Psoas muscle (tissue), 8 donors: ENCODE measurements around the gene GAS2L2. TPM values are rescaled to one million over a fixed set of nuclear protein-coding genes. Genes with fewer than 3 reads are reported as not detected.

Experiments used
- ATAC-seq, 4 donors: fragments of 200-7000 bp; cut with Tn5 transposase; one replicate each; pipeline ENCODE4 v1.9.1; 2020; ENCODE audit warnings: moderate library complexity in 3 of 4, mild to moderate bottlenecking in 2 of 4
- DNase-seq, 2 donors: peaks; one replicate each; pipeline ENCODE4 v3.0.0-alpha.2; 2020
- H3K27ac ChIP-seq: fragments of 200-600 bp; one replicate; pipeline ENCODE4 v1.8.0; 2022
- H3K27me3 ChIP-seq, 3 donors: fragments of 200-600 bp in 1 of 3; one replicate each; pipeline versions ENCODE4 v1.6.1 to v1.8.0; 2013 to 2022; ENCODE audit warnings: low read length in 2 of 3, mild to moderate bottlenecking in 2 of 3, moderate library complexity in 1 of 3; ENCODE audit not compliant: insufficient read depth in 3 of 3
- H3K36me3 ChIP-seq, 2 donors: fragments of 200-600 bp in 1 of 2; one replicate each; pipeline versions ENCODE4 v1.6.1 to v1.8.0; 2013 to 2022; ENCODE audit warnings: low read depth in 1 of 2, mild to moderate bottlenecking in 1 of 2, moderate library complexity in 1 of 2; ENCODE audit not compliant: insufficient read depth in 1 of 2
- H3K4me1 ChIP-seq: fragments of 200-600 bp; one replicate; pipeline ENCODE4 v1.8.0; 2022
- H3K4me3 ChIP-seq: fragments of 200-600 bp; one replicate; pipeline ENCODE4 v1.8.0; 2022; ENCODE audit warnings: mild to moderate bottlenecking
- H3K9me3 ChIP-seq: fragments of 200-600 bp; one replicate; pipeline ENCODE4 v1.8.0; 2022
- CTCF ChIP-seq: fragments of 200-600 bp; IDR thresholded peaks from one replicate; pipeline ENCODE4 v1.8.0; 2022; ENCODE audit warnings: antibody characterized with exemption
- WGBS, 3 donors: extraction: QIAGEN DNeasy Blood & Tissue Kit; methylation state at CpG; one replicate each; pipeline versions ENCODE4 v1.1.6 to v1.1.7; 2013; 5-methylcytosine and 5-hydroxymethylcytosine counted together
- intact Hi-C, 2 donors: fragments of 100-400 bp; cut with DNase I; formaldehyde crosslinking; loops; one replicate each; pipeline versions ENCODE4 v1.11.0 to v1.14.2; 2022
- polyA plus RNA-seq, 3 donors: library from polyadenylated mRNA; stranded (reverse); fragments of 200-250 nt; gene quantifications; one replicate each; pipeline ENCODE4 v1.2.3, GENCODE V29; 2013
- total RNA-seq, 4 donors: library from RNA; stranded (reverse); fragmentation: NEBNext Ultra II Directional in 2 of 4; extraction: Animal tissue kit (Norgen Biotek cat#: 25700) in 2 of 4; gene quantifications; one replicate each; pipeline versions ENCODE4 v1.2.1 to v1.2.4, GENCODE V29; 2021 to 2023
- donor health status: healthy with polysubstance abuse.
- donor health status: DM: no; HTN: no; CAD: no; lungs with moderate emphysema.
- donor health status: Bipolar disorder and iron deficiency.
- donor health status: healthy.
- donor health status: DM: yes; HTN: yes; CAD: no.
- donor health status: DM: no; HTN: no; CAD: no.
- donor health status: DM: no; HTN: no; CAD: no.
- donor health status: DM: yes; HTN: yes; CAD: no.

GAS2L2 gene
- total and polyA plus RNA-seq, 7 donors: 0.04 to 0.27 (median 0.13) TPM; not detected in 1

- no peaks in the 10 kb centered on the region for H3K36me3 ChIP-seq
- no peaks in the 10 kb centered on the region for H3K9me3 ChIP-seq
- H3K4me1 ChIP-seq: no peaks in the 10 kb centered on the region
- ATAC-seq: no peak
- TF ChIP-seq CTCF: no peak
- 74 to 79% (median 78%) methylated on average over 10 of the region's 10 CpGs for WGBS, 3 donors
- H3K27me3 ChIP-seq: peaks cover 0 to 13% (median 4%) of the 10 kb centered on the region in 3 donors
- DNase-seq: no peak
- no peak overlapping the region for H3K27ac ChIP-seq
- no peak overlapping the region for H3K4me3 ChIP-seq
- intact Hi-C loops: no loop called here
Observed at GRCh38 chr17:35750526-35751395, 2.3 kb downstream of the GAS2L2 start.

- H3K9me3 ChIP-seq: no peaks in the 10 kb centered on the region
- H3K27ac ChIP-seq: no peak overlapping the region
- no peak for TF ChIP-seq CTCF
- no peaks in the 10 kb centered on the region for H3K4me1 ChIP-seq
- ATAC-seq (no peak), DNase-seq (no peak)
- H3K27me3 ChIP-seq: peaks cover 0 to 13% (median 4%) of the 10 kb centered on the region in 3 donors
- H3K36me3 ChIP-seq: no peaks in the 10 kb centered on the region
- H3K4me3 ChIP-seq: no peak overlapping the region
- intact Hi-C loops: loop anchor here (2.0 to 10.0 kb wide), 2 partner anchors 137 to 435 kb away; no protein-coding TSS in a partner anchor
- WGBS, 3 donors: 10 to 16% (median 13%) methylated on average over 25 to 35 of the region's 35 CpGs
Observed at GRCh38 chr17:35749560-35750412, 3.3 kb downstream of the GAS2L2 start.

- ATAC-seq (no peak), DNase-seq (no peak)
- peaks cover 0 to 13% (median 4%) of the 10 kb centered on the region in 3 donors for H3K27me3 ChIP-seq
- no peak overlapping the region for H3K4me3 ChIP-seq
- no peaks in the 10 kb centered on the region for H3K36me3 ChIP-seq
- 69 to 73% (median 70%) methylated on average over 6 of the region's 6 CpGs for WGBS, 3 donors
- no peak overlapping the region for H3K27ac ChIP-seq
- H3K4me1 ChIP-seq: no peaks in the 10 kb centered on the region
- no peaks in the 10 kb centered on the region for H3K9me3 ChIP-seq
- TF ChIP-seq CTCF: no peak
- intact Hi-C loops: loop anchor here (2.0 to 10.0 kb wide), 2 partner anchors 136 to 434 kb away; no protein-coding TSS in a partner anchor
Observed at GRCh38 chr17:35748979-35749378, 4.1 kb downstream of the GAS2L2 start.

- TF ChIP-seq CTCF: no peak
- Histone ChIP-seq H3K4me3 (no peak overlapping the region), H3K4me1 (no peaks in the 10 kb centered on the region), H3K27ac (no peak overlapping the region), H3K9me3 (no peaks in the 10 kb centered on the region), H3K36me3 (no peaks in the 10 kb centered on the region), H3K27me3 (peaks cover 0 to 16% (median 4%) of the 10 kb centered on the region in 3 donors)
- peak; percentile 21 to 52 (median 34) for ATAC-seq
- 18 to 31% (median 22%) methylated on average over 4 of the region's 4 CpGs for WGBS, 3 donors
- intact Hi-C loops: loop anchor here (2.0 to 10.0 kb wide), 2 partner anchors 136 to 434 kb away; no protein-coding TSS in a partner anchor
- peak in 1 of 2 donors; percentile 61 for DNase-seq
Observed at GRCh38 chr17:35748341-35748841, 4.6 kb downstream of the GAS2L2 start.
